ENCODE results near the gene ANG.
"Not testable (repeated sequence)": the region's sequence is repeated elsewhere in the genome, so short reads cannot be mapped to it uniquely, and the experiment has no call there.

Gene ANG

DNA sequence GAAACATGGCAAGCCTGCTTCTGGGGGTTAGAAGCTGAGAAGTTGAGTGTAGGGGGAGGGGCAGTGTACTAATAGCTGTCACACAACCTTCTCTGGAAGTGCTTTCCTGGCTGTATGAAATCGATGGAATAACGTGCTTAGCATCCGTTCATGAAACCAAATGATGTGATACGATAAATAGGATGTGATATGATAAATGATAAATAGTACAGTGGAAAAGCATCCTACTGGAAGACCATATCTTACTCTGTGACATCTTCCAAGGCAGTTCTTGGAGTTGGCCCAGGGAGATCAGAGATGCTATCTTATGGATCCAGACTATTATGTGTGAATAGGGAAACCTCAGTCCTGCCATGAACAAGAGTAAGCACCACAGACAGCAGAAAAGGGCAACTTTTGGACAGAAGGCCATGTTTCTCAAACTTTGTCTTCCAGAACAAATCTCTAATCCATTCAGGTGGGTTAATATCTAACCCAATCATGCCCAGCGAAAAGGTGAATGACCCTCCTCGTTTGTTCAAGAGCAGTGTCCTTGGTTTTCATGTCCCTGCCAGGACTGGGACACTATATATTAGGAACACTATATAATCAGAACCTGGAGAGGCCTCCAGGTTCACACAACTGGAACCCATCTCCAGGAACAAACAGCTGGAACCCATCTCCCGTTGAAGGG, at the start of gene ANG:
Gene ANG, plus strand, starts transcription at position 598 of the 673 bp plus-strand sequence. CDS start 4,801 bp downstream, outside the sequence.
- Histone ChIP-seq H3K27ac (no peak within 1 kb of the TSS), H3K9ac (ENCODE audit: insufficient read length) (no peak within 1 kb of the TSS), H3K36me3 (ENCODE audit: insufficient read depth, low read length) (no peaks in the 10 kb centered on the region), H3K9me3 (ENCODE audit: low read depth, low read length) (no peaks in the 10 kb centered on the region), H3K4me3 (no peak within 1 kb of the TSS)
- no peak for DNase-seq (ENCODE audit: low read depth, low spot score)
- TF ChIP-seq EZH2 (IDR thresholded peaks at IDR 0.05) (no peak), POLR2AphosphoS5 (IDR thresholded peaks at IDR 0.05; ENCODE audit: borderline replicate concordance, low read depth, low read length) (no peak), FOXP2 (optimal IDR thresholded peaks at IDR 0.05; ENCODE audit: control extremely low read depth, extremely low read length, insufficient read depth) (no peak)

DNA sequence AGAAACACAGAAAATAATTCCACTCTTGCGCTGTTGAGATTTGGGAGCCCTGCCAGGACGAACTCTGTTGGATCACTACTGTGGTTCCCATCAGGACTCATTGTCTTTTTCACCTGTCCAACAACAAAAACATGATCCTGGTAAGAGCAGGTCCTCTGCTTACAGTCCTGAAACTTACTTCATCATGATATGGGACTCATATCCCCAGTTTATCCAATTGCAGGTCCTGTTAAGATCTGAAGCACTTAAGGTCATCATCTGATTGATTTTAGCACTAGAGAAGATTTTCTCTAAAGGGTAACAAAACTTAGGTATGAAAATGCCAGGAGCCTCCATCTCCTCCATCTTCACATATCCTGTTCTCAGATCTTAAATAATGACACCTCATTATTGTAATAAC, 47.0 kb upstream of the ANG start, which contains the start of gene OR6S1:
Gene OR6S1, minus strand, starts transcription at position 101 of the 400 bp plus-strand sequence. Its CDS starts 0 bp downstream, at position 101.
- H3K4me3 ChIP-seq = no peak within 1 kb of the TSS
- no peaks in the 10 kb centered on the region for H3K9me3 ChIP-seq (ENCODE audit: low read depth, low read length)
- H3K36me3 ChIP-seq (ENCODE audit: insufficient read depth, low read length) = no peaks in the 10 kb centered on the region
- no peak within 1 kb of the TSS for H3K9ac ChIP-seq (ENCODE audit: insufficient read length)
- H3K27ac ChIP-seq = no peak within 1 kb of the TSS
- DNase-seq (ENCODE audit: low read depth, low spot score) = no peak
- TF ChIP-seq EZH2 (IDR thresholded peaks at IDR 0.05) (no peak), POLR2AphosphoS5 (IDR thresholded peaks at IDR 0.05; ENCODE audit: borderline replicate concordance, low read depth, low read length) (no peak), FOXP2 (optimal IDR thresholded peaks at IDR 0.05; ENCODE audit: control extremely low read depth, extremely low read length, insufficient read depth) (no peak)

DNA sequence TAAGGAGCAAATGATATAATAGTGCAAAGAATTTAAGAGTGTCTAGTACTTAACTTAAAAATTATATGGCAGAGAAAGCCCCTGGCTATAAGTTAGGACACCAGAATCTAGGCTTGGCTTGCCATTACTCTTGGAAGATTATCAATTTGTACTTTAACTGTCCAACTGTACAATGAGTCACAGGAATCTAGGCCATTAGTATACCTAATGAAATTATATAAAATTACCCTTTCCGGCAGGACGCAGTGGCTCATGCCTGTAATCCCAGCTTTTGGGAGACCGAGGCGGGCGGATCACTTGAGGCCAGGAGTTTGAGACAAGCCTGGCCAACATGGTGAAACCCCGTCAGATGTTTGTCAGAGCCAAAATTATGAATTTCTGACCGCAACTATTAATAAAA, 46.4 kb upstream of the ANG start:
- Histone ChIP-seq H3K36me3 (ENCODE audit: insufficient read depth, low read length) (no peaks in the 10 kb centered on the region), H3K4me3 (no peak overlapping the region), H3K9ac (ENCODE audit: insufficient read length) (no peak overlapping the region), H3K9me3 (ENCODE audit: low read depth, low read length) (no peaks in the 10 kb centered on the region), H3K27ac (no peak overlapping the region)
- TF ChIP-seq FOXP2 (optimal IDR thresholded peaks at IDR 0.05; ENCODE audit: control extremely low read depth, extremely low read length, insufficient read depth) = no peak
- TF ChIP-seq EZH2 (IDR thresholded peaks at IDR 0.05) = no peak
- TF ChIP-seq POLR2AphosphoS5 (IDR thresholded peaks at IDR 0.05; ENCODE audit: borderline replicate concordance, low read depth, low read length) = no peak
- no peak for DNase-seq (ENCODE audit: low read depth, low spot score)

DNA sequence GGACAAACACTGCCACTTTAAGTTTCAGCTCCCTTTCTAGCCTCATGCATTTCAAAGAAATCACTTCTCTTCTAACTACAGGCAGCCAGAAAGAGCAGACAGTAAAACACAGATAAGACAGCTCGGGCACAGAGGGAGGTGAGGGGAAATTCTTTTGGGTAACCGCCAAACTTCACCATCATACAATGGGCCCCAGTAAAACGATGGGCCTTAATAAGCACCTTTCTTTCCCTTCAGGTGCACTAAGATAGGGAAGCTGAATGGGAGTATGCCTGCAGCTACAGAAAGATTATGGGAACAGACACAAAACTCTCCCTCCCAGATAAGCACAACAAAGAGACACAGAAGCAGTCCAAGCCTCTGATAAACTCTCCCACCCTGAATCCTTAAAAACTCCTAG, 45.8 kb upstream of the ANG start:
- H3K4me3 ChIP-seq; H3K9me3 ChIP-seq (ENCODE audit: low read depth, low read length): not testable (repeated sequence)

DNA sequence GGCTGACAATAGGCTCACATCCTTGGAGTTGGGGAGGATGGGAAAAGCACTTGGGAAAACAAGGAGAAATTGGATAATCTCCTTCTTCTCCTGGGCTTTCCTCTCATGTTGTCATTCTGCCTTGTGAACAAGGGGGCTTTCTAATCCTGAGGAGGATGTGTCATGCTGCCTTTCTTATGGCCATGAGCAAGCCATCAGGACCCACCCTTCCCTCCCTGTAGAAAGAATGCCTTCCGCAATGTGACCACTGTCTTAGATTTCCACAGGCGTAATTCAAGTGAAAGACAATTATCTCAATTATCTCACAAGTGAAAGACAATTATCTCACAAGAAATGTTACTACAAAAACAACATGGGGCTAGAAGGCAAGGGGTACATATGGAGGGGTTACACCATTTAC, 44.0 kb upstream of the ANG start:
- Histone ChIP-seq H3K27ac (no peak overlapping the region), H3K9me3 (ENCODE audit: low read depth, low read length) (no peaks in the 10 kb centered on the region), H3K36me3 (ENCODE audit: insufficient read depth, low read length) (no peaks in the 10 kb centered on the region), H3K4me3 (no peak overlapping the region), H3K9ac (ENCODE audit: insufficient read length) (no peak overlapping the region)
- no peak for TF ChIP-seq EZH2 (IDR thresholded peaks at IDR 0.05)
- no peak for TF ChIP-seq FOXP2 (optimal IDR thresholded peaks at IDR 0.05; ENCODE audit: control extremely low read depth, extremely low read length, insufficient read depth)
- no peak for TF ChIP-seq POLR2AphosphoS5 (IDR thresholded peaks at IDR 0.05; ENCODE audit: borderline replicate concordance, low read depth, low read length)
- no peak for DNase-seq (ENCODE audit: low read depth, low spot score)

More for the DNA sequence above, 45.8 kb upstream of the ANG start:
- DNase-seq (ENCODE audit: low read depth, low spot score); H3K27ac ChIP-seq; H3K9ac ChIP-seq (ENCODE audit: insufficient read length); H3K36me3 ChIP-seq (ENCODE audit: insufficient read depth, low read length): not testable (repeated sequence)

DNA sequence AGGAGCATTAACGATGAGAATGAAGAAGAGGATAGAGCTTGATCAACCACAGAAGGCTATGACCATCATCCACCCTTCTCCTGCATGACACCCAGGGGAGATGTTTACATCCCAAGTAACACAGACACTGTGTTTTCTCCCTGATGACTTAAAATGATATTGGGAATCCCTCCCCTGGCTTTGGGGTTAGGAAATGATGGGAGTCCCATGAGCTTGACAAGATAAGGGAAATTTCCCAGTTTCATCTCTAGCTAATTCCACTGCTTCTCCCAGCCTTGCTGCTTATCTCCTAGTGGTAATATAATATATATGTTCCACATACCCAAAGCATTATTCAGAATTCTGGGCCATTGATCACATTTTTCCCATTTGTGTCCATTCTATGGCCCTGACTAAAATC, 43.1 kb upstream of the ANG start:
- no peak for TF ChIP-seq EZH2 (IDR thresholded peaks at IDR 0.05)
- TF ChIP-seq FOXP2 (optimal IDR thresholded peaks at IDR 0.05; ENCODE audit: control extremely low read depth, extremely low read length, insufficient read depth) = no peak
- TF ChIP-seq POLR2AphosphoS5 (IDR thresholded peaks at IDR 0.05; ENCODE audit: borderline replicate concordance, low read depth, low read length) = no peak
- no peaks in the 10 kb centered on the region for H3K36me3 ChIP-seq (ENCODE audit: insufficient read depth, low read length)
- no peak for DNase-seq (ENCODE audit: low read depth, low spot score)

DNA sequence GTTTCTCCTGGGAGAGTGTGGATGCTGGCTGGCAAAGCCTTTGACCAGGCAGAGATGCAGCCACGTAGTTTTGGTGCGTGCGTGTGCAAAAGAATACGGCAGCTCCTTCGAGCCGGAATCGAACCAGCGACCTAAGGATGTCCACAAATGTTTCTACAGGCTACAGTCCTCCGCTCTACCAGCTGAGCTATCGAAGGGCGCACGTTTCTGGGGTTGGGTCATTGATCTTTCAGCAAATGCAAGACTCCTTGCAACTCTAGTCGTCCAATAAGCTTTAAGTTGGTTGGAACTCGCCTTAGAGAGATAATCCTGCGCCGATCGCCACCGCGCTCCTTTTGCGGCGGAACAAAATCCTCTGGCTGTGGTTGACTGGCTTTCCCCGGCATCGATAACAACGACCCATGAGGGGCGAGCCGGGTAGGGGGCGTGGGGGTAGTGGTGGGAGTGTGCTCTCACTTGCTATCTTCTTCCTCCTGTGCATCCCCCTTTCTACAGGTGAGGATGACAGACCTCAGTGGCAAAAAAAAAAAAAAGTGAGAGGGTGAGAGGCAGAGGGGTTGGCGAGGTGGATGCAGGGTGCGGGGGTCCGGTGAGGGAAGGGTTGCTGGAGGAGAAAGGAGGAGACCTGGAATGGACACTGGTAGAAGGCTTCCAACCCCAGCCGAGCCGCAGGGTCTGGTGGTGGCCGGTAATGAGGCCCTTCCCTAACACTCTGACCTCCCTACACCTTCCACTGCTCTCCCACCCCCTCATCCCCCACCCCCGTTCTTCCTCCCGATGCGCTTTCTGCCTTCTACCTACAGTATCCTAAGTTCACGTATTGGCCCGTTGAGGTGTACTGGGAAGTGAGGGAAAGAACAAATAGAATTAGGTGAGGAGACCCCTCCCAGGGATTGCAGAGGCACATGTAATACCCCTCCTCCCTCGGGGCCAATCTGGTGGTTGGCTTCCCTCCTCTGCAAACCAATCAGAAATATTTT, 35.3 kb upstream of the ANG start:
- TF ChIP-seq EZH2 (IDR thresholded peaks at IDR 0.05) (no peak), POLR2AphosphoS5 (IDR thresholded peaks at IDR 0.05; ENCODE audit: borderline replicate concordance, low read depth, low read length) (no peak), FOXP2 (optimal IDR thresholded peaks at IDR 0.05; ENCODE audit: control extremely low read depth, extremely low read length, insufficient read depth) (no peak)
- H3K9ac ChIP-seq (ENCODE audit: insufficient read length) = no peak overlapping the region
- DNase-seq (ENCODE audit: low read depth, low spot score) = no peak
- no peak overlapping the region for H3K27ac ChIP-seq
- no peaks in the 10 kb centered on the region for H3K9me3 ChIP-seq (ENCODE audit: low read depth, low read length)
- no peaks in the 10 kb centered on the region for H3K36me3 ChIP-seq (ENCODE audit: insufficient read depth, low read length)
- H3K4me3 ChIP-seq = 0 out of 2 replicates have a peak overlapping the region, but pooled peaks have one; percentile 23

More for the DNA sequence above, 43.1 kb upstream of the ANG start:
- H3K9me3 ChIP-seq (ENCODE audit: low read depth, low read length) = no peaks in the 10 kb centered on the region
- no peak overlapping the region for H3K27ac ChIP-seq
- H3K4me3 ChIP-seq = no peak overlapping the region
- H3K9ac ChIP-seq (ENCODE audit: insufficient read length) = no peak overlapping the region

DNA sequence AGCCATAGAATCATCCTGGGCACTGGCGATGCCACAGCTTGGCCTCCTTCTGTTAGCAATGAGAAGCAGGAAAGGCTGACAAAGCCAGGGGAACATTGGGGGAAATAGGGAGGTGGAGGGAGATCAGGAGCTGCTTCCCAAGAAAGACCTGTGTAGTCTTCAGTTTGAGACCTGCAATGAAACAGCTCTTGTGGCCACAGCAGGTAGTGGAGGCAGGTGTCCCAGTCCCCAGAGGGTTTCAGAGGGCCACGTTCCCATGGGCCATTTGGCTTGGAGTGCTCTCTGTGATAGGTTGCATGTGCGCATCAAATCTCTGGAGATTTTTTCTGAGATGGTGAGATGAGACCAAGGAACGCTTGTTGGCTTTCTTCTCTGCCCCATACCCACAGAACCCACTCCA, 32.7 kb upstream of the ANG start:
- H3K4me3 ChIP-seq = no peak overlapping the region
- no peaks in the 10 kb centered on the region for H3K36me3 ChIP-seq (ENCODE audit: insufficient read depth, low read length)
- no peak overlapping the region for H3K9ac ChIP-seq (ENCODE audit: insufficient read length)
- H3K27ac ChIP-seq = no peak overlapping the region
- TF ChIP-seq POLR2AphosphoS5 (IDR thresholded peaks at IDR 0.05; ENCODE audit: borderline replicate concordance, low read depth, low read length) = no peak
- TF ChIP-seq FOXP2 (optimal IDR thresholded peaks at IDR 0.05; ENCODE audit: control extremely low read depth, extremely low read length, insufficient read depth) = no peak
- TF ChIP-seq EZH2 (IDR thresholded peaks at IDR 0.05) = no peak
- H3K9me3 ChIP-seq (ENCODE audit: low read depth, low read length) = no peaks in the 10 kb centered on the region
- no peak for DNase-seq (ENCODE audit: low read depth, low spot score)

All from SK-N-MC (cell line).